Measurements from ENCODE around the gene ACMSD. TPM values are rescaled to one million over a fixed set of nuclear protein-coding genes. Genes with fewer than 3 reads are reported as not detected.

The ACMSD gene
- total RNA-seq, 4 donors from 2014 or later: not detected

- H3K27ac ChIP-seq: peak within 1 kb of the TSS; percentile 95 to 100 (median 98)
Observed at GRCh38 chr2:134918526-134919340, 80.3 kb downstream of the ACMSD start, which contains the start of gene CCNT2. TSS of gene CCNT2 (plus strand) at chr2:134918822. CDS start at chr2:134918855, 33 bp downstream.

GRCh38 chr2:134919341-134920210, 81.2 kb downstream of the ACMSD start:
- Histone ChIP-seq H3K27ac (peak overlapping the region; percentile 95 to 100 (median 98)), H3K4me1 (peaks cover 21 to 59% (median 35%) of the 10 kb centered on the region in 4 donors), H3K27me3 (no peaks in the 10 kb centered on the region), H3K4me3 (peak overlapping the region; percentile 81 to 99 (median 92)), H3K9me3 (no peaks in the 10 kb centered on the region), H3K36me3 (no peaks in the 10 kb centered on the region)
- intact Hi-C loops (cut with DNase I; ENCODE audit: low total_unique reads): no loop called here
- DNase-seq: peak; percentile 60
- TF ChIP-seq POLR2AphosphoS5 (IDR thresholded peaks at IDR 0.05): peak; percentile 24 to 39 (median 27)
- TF ChIP-seq EP300 (IDR thresholded peaks at IDR 0.05; ENCODE audit: low read depth): no peak
- TF ChIP-seq POLR2A (IDR thresholded peaks at IDR 0.05): peak; percentile 0
- TF ChIP-seq CTCF (IDR thresholded peaks at IDR 0.05): no peak
- in situ Hi-C loops (cut with MboI; ENCODE audit: low pct_ligation_motif_present in 1 of 4, low pct_unique_long_range_greater_than_20kb in 1 of 4, low sequenced_read_pairs in 3 of 4): loop anchor here in 2 of 4 donors (25.0 kb wide), 2 partner anchors 807 to 832 kb away; no protein-coding TSS in a partner anchor
- WGBS, 2 donors (ENCODE audit: low coverage in 1 of 2): 0 to 1% methylated on average over 14 to 30 of the region's 30 CpGs

More at GRCh38 chr2:134918526-134919340, 80.3 kb downstream of the ACMSD start, which contains the start of gene CCNT2:
- Histone ChIP-seq H3K36me3 (no peaks in the 10 kb centered on the region), H3K4me3 (peak within 1 kb of the TSS; percentile 81 to 99 (median 92)), H3K4me1 (peaks cover 21 to 51% (median 33%) of the 10 kb centered on the region in 4 donors), H3K27me3 (no peaks in the 10 kb centered on the region), H3K9me3 (peaks cover 0 to under 1% of the 10 kb centered on the region in 2 donors)
- in situ Hi-C loops (cut with MboI; ENCODE audit: low pct_ligation_motif_present in 1 of 4, low pct_unique_long_range_greater_than_20kb in 1 of 4, low sequenced_read_pairs in 3 of 4): loop anchor here in 2 of 4 donors (25.0 kb wide), 2 partner anchors 806 to 831 kb away; no protein-coding TSS in a partner anchor
- DNase-seq: peak; percentile 100
- WGBS, 2 donors (ENCODE audit: low coverage in 1 of 2): 0% methylated on average over 83 of the region's 83 CpGs; no CpG with 5 or more reads in 1 of the 2 donors
- intact Hi-C loops (cut with DNase I; ENCODE audit: low total_unique reads): no loop called here
- TF ChIP-seq POLR2A (IDR thresholded peaks at IDR 0.05) (peak; percentile 49), CTCF (IDR thresholded peaks at IDR 0.05) (peak in 2 of 5 experiments; percentile 3 to 20), POLR2AphosphoS5 (IDR thresholded peaks at IDR 0.05) (peak; percentile 82 to 91 (median 83)), EP300 (IDR thresholded peaks at IDR 0.05; ENCODE audit: low read depth) (no peak)

DNA sequence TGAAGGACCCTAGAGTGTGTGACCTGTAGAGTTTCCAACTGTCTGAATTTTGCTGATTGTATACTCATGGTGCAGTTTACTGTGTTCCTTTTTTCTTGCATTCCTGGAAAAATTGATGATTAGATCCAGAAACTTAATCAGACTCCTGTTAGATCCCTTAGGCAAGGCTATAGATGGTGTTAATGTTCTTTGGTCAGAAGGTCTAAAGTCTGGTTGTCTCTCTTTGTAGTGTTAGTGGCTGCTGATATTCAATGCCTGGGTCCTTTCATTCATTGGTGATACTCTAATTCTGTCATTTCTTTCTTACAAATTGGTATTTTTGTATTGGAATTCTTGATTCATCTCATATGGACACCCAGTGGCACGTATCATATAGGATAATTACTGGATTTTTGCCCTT, 86.5 kb downstream of the ACMSD start:
- no peak for DNase-seq
- 100% methylated on average over 1 of the region's 1 CpG for WGBS, 2 donors (ENCODE audit: low coverage in 1 of 2)
- Histone ChIP-seq H3K36me3 (no peaks in the 10 kb centered on the region), H3K9me3 (no peaks in the 10 kb centered on the region), H3K27me3 (no peaks in the 10 kb centered on the region), H3K4me3 (no peak overlapping the region), H3K4me1 (peaks cover 25 to 88% (median 42%) of the 10 kb centered on the region in 4 donors), H3K27ac (no peak overlapping the region)
- in situ Hi-C loops (cut with MboI; ENCODE audit: low pct_ligation_motif_present in 1 of 4, low pct_unique_long_range_greater_than_20kb in 1 of 4, low sequenced_read_pairs in 3 of 4): loop anchor here in 2 of 4 donors (25.0 kb wide), 2 partner anchors 813 to 838 kb away; no protein-coding TSS in a partner anchor
- TF ChIP-seq POLR2A (IDR thresholded peaks at IDR 0.05): no peak
- TF ChIP-seq CTCF (IDR thresholded peaks at IDR 0.05): no peak
- TF ChIP-seq EP300 (IDR thresholded peaks at IDR 0.05; ENCODE audit: low read depth): no peak
- TF ChIP-seq POLR2AphosphoS5 (IDR thresholded peaks at IDR 0.05): no peak
- intact Hi-C loops (cut with DNase I; ENCODE audit: low total_unique reads): no loop called here

All from transverse colon (tissue), 4 donors.